Fibroblast of lung (primary cell): ENCODE measurements around the gene CTSE.

Source experiments
- CTCF ChIP-seq, 2 donors: IDR thresholded peaks in 1 of 2; conservative IDR thresholded peaks in 1 of 2; 1 replicate in 1 of 2; 2 replicates in 1 of 2; pipeline ENCODE4 v1.5.1; 2011 to 2012; ENCODE audit warnings: low read length in 2 of 2, control low read depth in 1 of 2, inconsistent platforms in 1 of 2, low read depth in 1 of 2, mild to moderate bottlenecking in 1 of 2
- EZH2 ChIP-seq: IDR thresholded peaks from 2 replicates; pipeline ENCODE4 v1.5.1; 2012; ENCODE audit warnings: low read length, control low read depth, mild to moderate bottlenecking; ENCODE audit errors: missing control alignments

- TF ChIP-seq CTCF (conservative IDR thresholded peaks at IDR 0.05 in 1 of 2, IDR thresholded peaks at IDR 0.05 in 1 of 2; ENCODE audit: low read depth in 1 of 2, low read length in 2 of 2) = no peak
- TF ChIP-seq EZH2 = no peak
Measured at GRCh38 chr1:206070627-206071304, 47.1 kb upstream of the CTSE start.
